MM.1S (cell line): ENCODE data around the gene RAET1L.
"Not testable (repeated sequence)": the region's sequence is repeated elsewhere in the genome, so short reads cannot be mapped to it uniquely, and the experiment has no call there.

ENCODE experiments used
- DNase-seq: peaks from one replicate; pipeline ENCODE4 v3.0.0-alpha.2; 2015
- H2AFZ ChIP-seq: fragments of 300-600 bp; sonication (generic); 2 replicates; pipeline ENCODE4 v1.6.0; 2016; ENCODE audit warnings: antibody characterized with exemption, low read length
- H3F3A ChIP-seq: fragments of 300-600 bp; sonication (generic); 2 replicates; pipeline ENCODE4 v1.6.1; 2016; ENCODE audit warnings: mild to moderate bottlenecking, antibody characterized with exemption, low read length, moderate library complexity, mixed read lengths; ENCODE audit not compliant: insufficient read depth
- H3K27ac ChIP-seq: fragments of 300-600 bp; sonication (generic); 2 replicates; pipeline ENCODE4 v1.5.1; 2016; ENCODE audit warnings: mild to moderate bottlenecking, low read length
- H3K27me3 ChIP-seq: fragments of 300-600 bp; sonication (generic); replicated peaks from 2 replicates; pipeline ENCODE4 v1.6.0; 2016; ENCODE audit warnings: low read length; ENCODE audit not compliant: insufficient read depth
- H3K36me3 ChIP-seq: fragments of 300-600 bp; sonication (generic); replicated peaks from 2 replicates; pipeline ENCODE4 v1.6.1; 2016; ENCODE audit warnings: mild to moderate bottlenecking, low read length, mixed read lengths; ENCODE audit not compliant: insufficient read depth
- H3K4me1 ChIP-seq: fragments of 300-600 bp; sonication (generic); 2 replicates; pipeline ENCODE4 v1.6.1; 2016; ENCODE audit warnings: low read length, mixed read lengths
- H3K4me2 ChIP-seq: fragments of 300-600 bp; sonication (generic); 2 replicates; pipeline ENCODE4 v1.6.0; 2016; ENCODE audit warnings: low read depth, low read length
- H3K4me3 ChIP-seq: fragments of 300-600 bp; sonication (generic); 2 replicates; pipeline ENCODE4 v1.5.1; 2016; ENCODE audit warnings: low read length, mixed read lengths
- H3K79me2 ChIP-seq: fragments of 300-600 bp; sonication (generic); 2 replicates; pipeline ENCODE4 v1.6.1; 2016; ENCODE audit warnings: mixed run types, low read length, mixed read lengths
- H3K9ac ChIP-seq: fragments of 300-600 bp; sonication (generic); 2 replicates; pipeline ENCODE4 v1.6.1; 2016; ENCODE audit warnings: low read length, mixed read lengths
- H3K9me2 ChIP-seq: fragments of 300-600 bp; sonication (generic); replicated peaks from 2 replicates; pipeline ENCODE4 v1.6.1; 2016; ENCODE audit warnings: mild to moderate bottlenecking, low read length, mixed read lengths; ENCODE audit not compliant: insufficient read depth
- H3K9me3 ChIP-seq: fragments of 300-600 bp; sonication (generic); replicated peaks from 2 replicates; pipeline ENCODE4 v1.6.1; 2016; ENCODE audit warnings: mild to moderate bottlenecking, low read length, mixed read lengths; ENCODE audit not compliant: insufficient read depth
- H4K20me1 ChIP-seq: fragments of 300-600 bp; sonication (generic); 2 replicates; pipeline ENCODE4 v1.6.1; 2016; ENCODE audit warnings: mild to moderate bottlenecking, low read length, moderate library complexity, mixed read lengths; ENCODE audit not compliant: insufficient read depth
- EZH2 ChIP-seq: fragments of 300-600 bp; sonication (generic); optimal IDR thresholded peaks from 2 replicates; pipeline ENCODE3; 2017; ENCODE audit warnings: low read depth, mild to moderate bottlenecking, antibody characterized with exemption, low read length, mixed read lengths
- EZH2phosphoT487 ChIP-seq: fragments of 300-600 bp; sonication (generic); IDR thresholded peaks from 2 replicates; pipeline ENCODE4 v1.6.1; 2018; ENCODE audit warnings: antibody characterized with exemption, low read length
- TF ChIP-seq, protein P1 (sequence below): fragments of 300-600 bp; sonication (generic); IDR thresholded peaks from 2 replicates; pipeline ENCODE4 v1.5.1; 2016; ENCODE audit warnings: antibody characterized with exemption, low read length, mixed read lengths

Gene RAET1L

DNA sequence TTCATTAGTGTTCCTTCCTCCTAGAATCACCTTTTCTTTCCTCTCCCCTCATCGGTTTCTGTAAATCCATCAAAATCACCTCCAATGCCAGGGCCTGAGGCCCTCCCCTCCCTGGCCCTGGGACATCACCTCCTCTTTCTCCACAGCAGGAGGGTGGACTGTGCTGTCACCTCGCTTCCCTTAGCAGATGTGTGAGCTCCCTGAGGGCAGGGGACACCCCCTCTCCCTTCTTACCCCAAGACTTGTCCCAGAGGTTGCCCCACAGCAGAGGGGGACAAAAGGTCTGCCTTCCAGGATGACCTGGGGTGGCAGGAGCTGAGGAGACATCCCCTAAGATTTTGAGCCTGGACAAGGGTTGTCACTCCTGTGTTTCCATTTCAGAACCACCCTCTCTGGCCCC, 55.7 kb downstream of the RAET1L start:
- H3F3A ChIP-seq, result no peaks in the 10 kb centered on the region
- no peaks in the 10 kb centered on the region for H3K79me2 ChIP-seq
- DNase-seq, result no peak
- no peaks in the 10 kb centered on the region for H3K9me3 ChIP-seq
- H3K27me3 ChIP-seq, result peaks cover 21% of the 10 kb centered on the region
- TF ChIP-seq, protein P1, sequence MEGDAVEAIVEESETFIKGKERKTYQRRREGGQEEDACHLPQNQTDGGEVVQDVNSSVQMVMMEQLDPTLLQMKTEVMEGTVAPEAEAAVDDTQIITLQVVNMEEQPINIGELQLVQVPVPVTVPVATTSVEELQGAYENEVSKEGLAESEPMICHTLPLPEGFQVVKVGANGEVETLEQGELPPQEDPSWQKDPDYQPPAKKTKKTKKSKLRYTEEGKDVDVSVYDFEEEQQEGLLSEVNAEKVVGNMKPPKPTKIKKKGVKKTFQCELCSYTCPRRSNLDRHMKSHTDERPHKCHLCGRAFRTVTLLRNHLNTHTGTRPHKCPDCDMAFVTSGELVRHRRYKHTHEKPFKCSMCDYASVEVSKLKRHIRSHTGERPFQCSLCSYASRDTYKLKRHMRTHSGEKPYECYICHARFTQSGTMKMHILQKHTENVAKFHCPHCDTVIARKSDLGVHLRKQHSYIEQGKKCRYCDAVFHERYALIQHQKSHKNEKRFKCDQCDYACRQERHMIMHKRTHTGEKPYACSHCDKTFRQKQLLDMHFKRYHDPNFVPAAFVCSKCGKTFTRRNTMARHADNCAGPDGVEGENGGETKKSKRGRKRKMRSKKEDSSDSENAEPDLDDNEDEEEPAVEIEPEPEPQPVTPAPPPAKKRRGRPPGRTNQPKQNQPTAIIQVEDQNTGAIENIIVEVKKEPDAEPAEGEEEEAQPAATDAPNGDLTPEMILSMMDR, result no peak
- TF ChIP-seq EZH2phosphoT487, result no peak
- TF ChIP-seq EZH2, result no peak
- H3K36me3 ChIP-seq, result no peaks in the 10 kb centered on the region
- no peak overlapping the region for H3K9ac ChIP-seq
- no peaks in the 10 kb centered on the region for H3K9me2 ChIP-seq
- H3K4me1 ChIP-seq, result no peaks in the 10 kb centered on the region
- H3K27ac ChIP-seq, result no peak overlapping the region
- H3K4me3 ChIP-seq, result no peak overlapping the region
- no peak overlapping the region for H3K4me2 ChIP-seq
- no peaks in the 10 kb centered on the region for H4K20me1 ChIP-seq
- no peak overlapping the region for H2AFZ ChIP-seq

DNA sequence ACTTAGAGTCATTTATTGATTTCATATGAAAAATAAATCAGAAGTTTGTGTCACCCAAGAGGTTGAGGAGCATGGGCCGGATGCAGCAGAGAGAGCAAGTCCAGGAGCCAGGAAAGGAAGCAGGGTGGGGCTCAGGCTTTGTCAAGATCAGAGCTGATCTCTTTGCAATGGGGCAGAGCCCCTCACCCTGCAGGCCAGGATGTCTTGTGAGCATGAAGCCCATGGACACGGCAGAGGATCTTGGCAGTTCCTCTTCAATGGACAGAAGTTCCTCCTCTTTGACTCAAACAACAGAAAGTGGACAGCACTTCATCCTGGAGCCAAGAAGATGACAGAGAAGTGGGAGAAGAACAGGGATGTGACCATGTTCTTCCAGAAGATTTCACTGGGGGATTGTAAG, 56.4 kb downstream of the RAET1L start:
- DNase-seq, H3K9ac ChIP-seq, H3K4me1 ChIP-seq, H4K20me1 ChIP-seq, H3K4me3 ChIP-seq, H3K9me3 ChIP-seq, H3K79me2 ChIP-seq, H3K4me2 ChIP-seq, H2AFZ ChIP-seq, H3K36me3 ChIP-seq, H3K27ac ChIP-seq, H3F3A ChIP-seq, H3K9me2 ChIP-seq: not testable (repeated sequence)
- peaks cover 25% of the 10 kb centered on the region for H3K27me3 ChIP-seq
